GM12865 (cell line): ENCODE measurements around the gene GPM6B.

Experiments
- DNase-seq: peaks from one replicate; pipeline ENCODE4 v3.0.0; 2010; ENCODE audit warnings: low read depth
- H3K4me3 ChIP-seq: 2 replicates; pipeline ENCODE4 v1.5.1; 2011; ENCODE audit warnings: mild to moderate bottlenecking, low read depth, low read length, control low read depth
- CTCF ChIP-seq: IDR thresholded peaks from 2 replicates; pipeline ENCODE4 v1.5.1; 2011; ENCODE audit warnings: low read length, control low read depth, low read depth, inconsistent platforms; ENCODE audit not compliant: insufficient read depth; ENCODE audit errors: missing control alignments

GPM6B gene

GRCh38 chrX:13721371-13721770 lies 95.5 kb downstream of the GPM6B start:
- TF ChIP-seq CTCF: no peak
- no peak overlapping the region for H3K4me3 ChIP-seq
- DNase-seq: no peak
